Stomach (tissue), 9 donors: ENCODE measurements around the gene TMEM190. TPM values are rescaled to one million over a fixed set of nuclear protein-coding genes. Genes with fewer than 3 reads are reported as not detected.

ENCODE experiments used
- DNase-seq, 2 donors: peaks; one replicate each; pipeline versions ENCODE4 v3.0.0 to v3.0.0-alpha.2; 2013 to 2019
- H3K27ac ChIP-seq, 5 donors: fragments of 200-600 bp in 4 of 5; sonication (generic) in 4 of 5; one replicate each; pipeline ENCODE4 v1.5.1; 2013 to 2019; ENCODE audit warnings: mild to moderate bottlenecking in 1 of 5, moderate library complexity in 1 of 5
- H3K27me3 ChIP-seq, 3 donors: fragments of 200-600 bp; sonication (generic); one replicate each; pipeline ENCODE4 v1.5.1; 2017 to 2019; ENCODE audit warnings: mixed run types in 1 of 3
- H3K36me3 ChIP-seq, 4 donors: fragments of 200-600 bp; sonication (generic); 1 replicate in 3 of 4; 2 replicates in 1 of 4; pipeline ENCODE4 v1.5.1; 2016 to 2019
- H3K4me1 ChIP-seq, 4 donors: fragments of 200-600 bp; sonication (generic); one replicate each; pipeline ENCODE4 v1.5.1; 2016 to 2019
- H3K4me3 ChIP-seq, 4 donors: fragments of 200-600 bp; sonication (generic) in 3 of 4; one replicate each; pipeline ENCODE4 v1.5.1; 2016 to 2019; ENCODE audit warnings: mild to moderate bottlenecking in 1 of 4
- H3K9me3 ChIP-seq, 4 donors: fragments of 200-600 bp; sonication (generic); one replicate each; pipeline ENCODE4 v1.5.1; 2016 to 2019
- CTCF ChIP-seq, 7 experiments: fragments of 450-650 bp in 4 of 7; fragments of 200-600 bp in 3 of 7; sonication (generic) in 3 of 7; IDR thresholded peaks; one replicate each; pipeline ENCODE4 v1.5.1; 2016 to 2019; ENCODE audit warnings: antibody characterized with exemption in 7 of 7, control low read depth in 2 of 7, mild to moderate bottlenecking in 1 of 7
- EP300 ChIP-seq: sonication (generic); formaldehyde crosslinking; IDR thresholded peaks from one replicate; pipeline ENCODE4 v1.6.1; 2017; ENCODE audit warnings: antibody characterized with exemption
- POLR2A ChIP-seq, 4 donors: fragments of 450-650 bp; IDR thresholded peaks; one replicate each; pipeline ENCODE4 v1.6.1; 2016; ENCODE audit warnings: antibody characterized with exemption in 4 of 4, control low read depth in 2 of 4, mild to moderate bottlenecking in 1 of 4, moderate library complexity in 1 of 4
- POLR2AphosphoS5 ChIP-seq, 3 donors: sonication (generic); formaldehyde crosslinking; IDR thresholded peaks; one replicate each; pipeline ENCODE4 v1.6.1; 2016; ENCODE audit warnings: antibody characterized with exemption in 3 of 3
- WGBS, 5 donors: extraction: QIAGEN DNeasy Blood & Tissue Kit in 3 of 5; methylation state at CpG; one replicate each; pipeline versions ENCODE4 v1.1.5 to v1.1.7; 2013 to 2018; 5-methylcytosine and 5-hydroxymethylcytosine counted together
- intact Hi-C: fragments of 100-400 bp; cut with DNase I; formaldehyde crosslinking; loops from one replicate; pipeline ENCODE4 v1.15.1; 2023; ENCODE audit warnings: low total_unique reads
- polyA plus RNA-seq, 3 donors: library from polyadenylated mRNA; stranded (reverse); fragments of 200-250 nt; gene quantifications; one replicate each; pipeline ENCODE4 v1.2.3, GENCODE V29; 2013
- total RNA-seq, 5 donors: library from RNA; depleted of rRNA; stranded (reverse); fragments of >200 nt; gene quantifications; one replicate each; pipeline versions ENCODE4 v1.1.0 to v1.2.3, GENCODE V29; 2014 to 2016
- donor health status: healthy with polysubstance abuse.
- donor health status: Bipolar disorder and iron deficiency.
- donor health status: healthy.

The TMEM190 gene
- total and polyA plus RNA-seq, 8 donors: 0.68 to 1.3 TPM; not detected in 6

GRCh38 chr19:55360902-55361301, 15.7 kb upstream of the TMEM190 start:
- H3K4me3 ChIP-seq: no peak overlapping the region
- H3K4me1 ChIP-seq: no peaks in the 10 kb centered on the region
- H3K9me3 ChIP-seq: no peaks in the 10 kb centered on the region
- no peak for DNase-seq
- 88 to 93% (median 90%) methylated on average over 14 to 16 of the region's 16 CpGs for WGBS, 5 donors
- TF ChIP-seq POLR2A (IDR thresholded peaks at IDR 0.05): no peak
- TF ChIP-seq EP300: no peak
- TF ChIP-seq CTCF (IDR thresholded peaks at IDR 0.05): no peak
- no peak for TF ChIP-seq POLR2AphosphoS5 (IDR thresholded peaks at IDR 0.05)
- no peaks in the 10 kb centered on the region for H3K36me3 ChIP-seq
- no peak overlapping the region for H3K27ac ChIP-seq
- H3K27me3 ChIP-seq: peaks cover 0 to 52% (median 7%) of the 10 kb centered on the region in 3 donors
- intact Hi-C loops: no loop called here

- Histone ChIP-seq H3K4me1 (no peaks in the 10 kb centered on the region), H3K9me3 (no peaks in the 10 kb centered on the region), H3K27ac (no peak overlapping the region), H3K27me3 (peaks cover 0 to 50% (median 2%) of the 10 kb centered on the region in 3 donors), H3K4me3 (no peak overlapping the region), H3K36me3 (no peaks in the 10 kb centered on the region)
- intact Hi-C loops: no loop called here
- no peak for DNase-seq
- WGBS, 5 donors: 62 to 71% (median 64%) methylated on average over 31 to 38 of the region's 38 CpGs
- TF ChIP-seq POLR2AphosphoS5 (IDR thresholded peaks at IDR 0.05): no peak
- TF ChIP-seq EP300: no peak
- no peak for TF ChIP-seq CTCF (IDR thresholded peaks at IDR 0.05)
- no peak for TF ChIP-seq POLR2A (IDR thresholded peaks at IDR 0.05)
These were observed 14.2 kb upstream of the TMEM190 start for GRCh38 chr19:55362174-55362989.

GRCh38 chr19:55362990-55363716, 13.5 kb upstream of the TMEM190 start, which contains the start of gene GARIN5B:
GARIN5B (minus strand) TSS chr19:55363260; CDS start chr19:55363066, 194 bp downstream.
- 71 to 82% (median 81%) methylated on average over 15 to 27 of the region's 27 CpGs for WGBS, 5 donors
- Histone ChIP-seq H3K4me3 (no peak within 1 kb of the TSS), H3K4me1 (no peaks in the 10 kb centered on the region), H3K27ac (no peak within 1 kb of the TSS), H3K9me3 (no peaks in the 10 kb centered on the region), H3K27me3 (peaks cover 4 to 55% (median 7%) of the 10 kb centered on the region in 3 donors), H3K36me3 (no peaks in the 10 kb centered on the region)
- no peak for DNase-seq
- TF ChIP-seq POLR2A (IDR thresholded peaks at IDR 0.05) (no peak), CTCF (IDR thresholded peaks at IDR 0.05) (no peak), POLR2AphosphoS5 (IDR thresholded peaks at IDR 0.05) (no peak), EP300 (no peak)
- intact Hi-C loops: no loop called here

GRCh38 chr19:55365245-55365644, 11.4 kb upstream of the TMEM190 start:
- H3K9me3 ChIP-seq: no peaks in the 10 kb centered on the region
- H3K36me3 ChIP-seq: no peaks in the 10 kb centered on the region
- 74 to 79% (median 76%) methylated on average over 8 of the region's 8 CpGs for WGBS, 5 donors
- no peak overlapping the region for H3K4me3 ChIP-seq
- intact Hi-C loops: no loop called here
- DNase-seq: no peak
- peaks cover 14 to 18% (median 17%) of the 10 kb centered on the region in 4 donors for H3K4me1 ChIP-seq
- TF ChIP-seq POLR2A (IDR thresholded peaks at IDR 0.05) (no peak), EP300 (no peak), CTCF (IDR thresholded peaks at IDR 0.05) (no peak), POLR2AphosphoS5 (IDR thresholded peaks at IDR 0.05) (no peak)
- no peak overlapping the region for H3K27ac ChIP-seq
- peaks cover 16 to 76% (median 28%) of the 10 kb centered on the region in 3 donors for H3K27me3 ChIP-seq
